Large intestine (tissue), 3 donors: ENCODE measurements around the gene CACNA1C. TPM values are rescaled to one million over a fixed set of nuclear protein-coding genes. Genes with fewer than 3 reads are reported as not detected.

ENCODE experiments used
- DNase-seq, 2 donors: peaks; one replicate each; pipeline versions ENCODE4 v3.0.0 to v3.0.0-alpha.2; 2013
- H3K27ac ChIP-seq: one replicate; pipeline ENCODE4 v1.5.1; 2013; ENCODE audit warnings: low read length
- H3K27me3 ChIP-seq: 2 replicates; pipeline ENCODE4 v1.6.1; 2013; ENCODE audit warnings: low read length; ENCODE audit not compliant: control insufficient read depth, insufficient read depth
- H3K36me3 ChIP-seq: 2 replicates; pipeline ENCODE4 v1.6.1; 2013; ENCODE audit warnings: low read length; ENCODE audit not compliant: control insufficient read depth, insufficient read depth
- H3K4me1 ChIP-seq: one replicate; pipeline ENCODE4 v1.6.1; 2013; ENCODE audit warnings: low read length; ENCODE audit not compliant: control insufficient read depth, insufficient read depth
- H3K4me3 ChIP-seq: one replicate; pipeline ENCODE4 v1.5.1; 2013; ENCODE audit warnings: low read length
- H3K9me3 ChIP-seq: one replicate; pipeline ENCODE4 v1.6.1; 2013; ENCODE audit warnings: mild to moderate bottlenecking, low read depth, low read length, moderate library complexity; ENCODE audit not compliant: control insufficient read depth
- WGBS: methylation state at CpG from one replicate; pipeline ENCODE4 v1.1.5; 2013; ENCODE audit warnings: low lambda C conversion rate; ENCODE audit not compliant: insufficient coverage; 5-methylcytosine and 5-hydroxymethylcytosine counted together
- polyA plus RNA-seq: library from polyadenylated mRNA; unstranded; fragments of 120-200 nt; gene quantifications from one replicate; pipeline ENCODE4 v1.2.1, GENCODE V29; 2013

The CACNA1C gene
- polyA plus RNA-seq, 1 donor = 5.9 TPM

- Histone ChIP-seq H3K36me3 (no peaks in the 10 kb centered on the region), H3K27ac (no peak overlapping the region), H3K4me1 (peaks cover 9% of the 10 kb centered on the region), H3K9me3 (no peaks in the 10 kb centered on the region), H3K4me3 (peak overlapping the region; percentile 27), H3K27me3 (peaks cover 46% of the 10 kb centered on the region)
- DNase-seq = no peak
- WGBS = 82% methylated on average over 4 of the region's 15 CpGs
These were observed 17.2 kb upstream of the CACNA1C start for GRCh38 chr12:2035431-2036055.

GRCh38 chr12:2039034-2039433 is 13.8 kb upstream of the CACNA1C start:
- Histone ChIP-seq H3K27ac (no peak overlapping the region), H3K36me3 (no peaks in the 10 kb centered on the region), H3K27me3 (peaks cover 22% of the 10 kb centered on the region), H3K9me3 (no peaks in the 10 kb centered on the region), H3K4me3 (no peak overlapping the region), H3K4me1 (peaks cover 9% of the 10 kb centered on the region)
- DNase-seq = no peak

- WGBS = no CpG with 5 or more reads among the region's 2 CpGs
- DNase-seq = no peak
- no peak overlapping the region for H3K4me3 ChIP-seq
- no peaks in the 10 kb centered on the region for H3K4me1 ChIP-seq
- peaks cover 4% of the 10 kb centered on the region for H3K27me3 ChIP-seq
- H3K36me3 ChIP-seq = no peaks in the 10 kb centered on the region
- H3K27ac ChIP-seq = no peak overlapping the region
- no peaks in the 10 kb centered on the region for H3K9me3 ChIP-seq
These were observed 9.7 kb upstream of the CACNA1C start for GRCh38 chr12:2043054-2043453.

GRCh38 chr12:2044165-2044564 is 8.6 kb upstream of the CACNA1C start:
- H3K4me1 ChIP-seq = peaks cover 3% of the 10 kb centered on the region
- WGBS = no CpG with 5 or more reads among the region's 6 CpGs
- no peaks in the 10 kb centered on the region for H3K9me3 ChIP-seq
- DNase-seq = no peak
- no peak overlapping the region for H3K27ac ChIP-seq
- H3K27me3 ChIP-seq = peaks cover 4% of the 10 kb centered on the region
- no peak overlapping the region for H3K4me3 ChIP-seq
- no peaks in the 10 kb centered on the region for H3K36me3 ChIP-seq

- no CpG with 5 or more reads among the region's 4 CpGs for WGBS
- Histone ChIP-seq H3K27me3 (peaks cover 11% of the 10 kb centered on the region), H3K9me3 (no peaks in the 10 kb centered on the region)
These were observed 5.8 kb upstream of the CACNA1C start for GRCh38 chr12:2046957-2047356.

GRCh38 chr12:2047752-2048151 is 5.0 kb upstream of the CACNA1C start:
- H3K27me3 ChIP-seq = peaks cover 12% of the 10 kb centered on the region
- no peaks in the 10 kb centered on the region for H3K36me3 ChIP-seq
- WGBS = no CpG with 5 or more reads among the region's 7 CpGs
- peaks cover 11% of the 10 kb centered on the region for H3K4me1 ChIP-seq
- no peak overlapping the region for H3K27ac ChIP-seq
- peak in 1 of 2 donors; percentile 25 for DNase-seq
- no peaks in the 10 kb centered on the region for H3K9me3 ChIP-seq
- no peak overlapping the region for H3K4me3 ChIP-seq

More at GRCh38 chr12:2046957-2047356, 5.8 kb upstream of the CACNA1C start:
- no peak for DNase-seq
- H3K27ac ChIP-seq = no peak overlapping the region
- no peaks in the 10 kb centered on the region for H3K36me3 ChIP-seq
- peaks cover 11% of the 10 kb centered on the region for H3K4me1 ChIP-seq
- H3K4me3 ChIP-seq = no peak overlapping the region

- Histone ChIP-seq H3K4me3 (peak overlapping the region; percentile 11), H3K36me3 (no peaks in the 10 kb centered on the region), H3K9me3 (no peaks in the 10 kb centered on the region), H3K27ac (peak overlapping the region; percentile 75), H3K27me3 (peaks cover 26% of the 10 kb centered on the region), H3K4me1 (peaks cover 11% of the 10 kb centered on the region)
- WGBS = 33% methylated on average over 3 of the region's 8 CpGs
- peak; percentile 94 to 96 for DNase-seq
These were observed 2.9 kb upstream of the CACNA1C start for GRCh38 chr12:2049604-2050540.

- Histone ChIP-seq H3K27me3 (peaks cover 43% of the 10 kb centered on the region), H3K27ac (peak overlapping the region; percentile 26), H3K4me3 (peak overlapping the region; percentile 40), H3K4me1 (peaks cover 11% of the 10 kb centered on the region), H3K36me3 (no peaks in the 10 kb centered on the region), H3K9me3 (no peaks in the 10 kb centered on the region)
- peak in 1 of 2 donors; percentile 46 for DNase-seq
- 55% methylated on average over 4 of the region's 52 CpGs for WGBS
These were observed 826 bp upstream of the CACNA1C start for GRCh38 chr12:2051700-2052621.

GRCh38 chr12:2053691-2054090 is 904 bp downstream of the CACNA1C start:
- Histone ChIP-seq H3K4me1 (peaks cover 11% of the 10 kb centered on the region), H3K27me3 (peaks cover 53% of the 10 kb centered on the region), H3K36me3 (no peaks in the 10 kb centered on the region), H3K9me3 (no peaks in the 10 kb centered on the region), H3K4me3 (peak overlapping the region; percentile 53), H3K27ac (no peak overlapping the region)
- DNase-seq = peak in 1 of 2 donors; percentile 42
- no CpG with 5 or more reads among the region's 60 CpGs for WGBS
